Psoas muscle (tissue), 8 donors: ENCODE results near the gene CUX1. TPM values are rescaled to one million over a fixed set of nuclear protein-coding genes. Genes with fewer than 3 reads are reported as not detected.
A peak's percentile ranks its signal among the peaks of the same experiment; 100 is the strongest.

ENCODE experiments used
- ATAC-seq, 4 donors: fragments of 200-7000 bp; cut with Tn5 transposase; one replicate each; pipeline ENCODE4 v1.9.1; 2020; ENCODE audit warnings: moderate library complexity in 3 of 4, mild to moderate bottlenecking in 2 of 4
- DNase-seq, 2 donors: peaks; one replicate each; pipeline ENCODE4 v3.0.0-alpha.2; 2020
- H3K27ac ChIP-seq: fragments of 200-600 bp; one replicate; pipeline ENCODE4 v1.8.0; 2022
- H3K27me3 ChIP-seq, 3 donors: fragments of 200-600 bp in 1 of 3; one replicate each; pipeline versions ENCODE4 v1.6.1 to v1.8.0; 2013 to 2022; ENCODE audit warnings: low read length in 2 of 3, mild to moderate bottlenecking in 2 of 3, moderate library complexity in 1 of 3; ENCODE audit not compliant: insufficient read depth in 3 of 3
- H3K36me3 ChIP-seq, 2 donors: fragments of 200-600 bp in 1 of 2; one replicate each; pipeline versions ENCODE4 v1.6.1 to v1.8.0; 2013 to 2022; ENCODE audit warnings: low read depth in 1 of 2, mild to moderate bottlenecking in 1 of 2, moderate library complexity in 1 of 2; ENCODE audit not compliant: insufficient read depth in 1 of 2
- H3K4me1 ChIP-seq: fragments of 200-600 bp; one replicate; pipeline ENCODE4 v1.8.0; 2022
- H3K4me3 ChIP-seq: fragments of 200-600 bp; one replicate; pipeline ENCODE4 v1.8.0; 2022; ENCODE audit warnings: mild to moderate bottlenecking
- H3K9me3 ChIP-seq: fragments of 200-600 bp; one replicate; pipeline ENCODE4 v1.8.0; 2022
- CTCF ChIP-seq: fragments of 200-600 bp; IDR thresholded peaks from one replicate; pipeline ENCODE4 v1.8.0; 2022; ENCODE audit warnings: antibody characterized with exemption
- WGBS, 3 donors: extraction: QIAGEN DNeasy Blood & Tissue Kit; methylation state at CpG; one replicate each; pipeline versions ENCODE4 v1.1.6 to v1.1.7; 2013; 5-methylcytosine and 5-hydroxymethylcytosine counted together
- intact Hi-C, 2 donors: fragments of 100-400 bp; cut with DNase I; formaldehyde crosslinking; loops; one replicate each; pipeline versions ENCODE4 v1.11.0 to v1.14.2; 2022
- polyA plus RNA-seq, 3 donors: library from polyadenylated mRNA; stranded (reverse); fragments of 200-250 nt; gene quantifications; one replicate each; pipeline ENCODE4 v1.2.3, GENCODE V29; 2013
- total RNA-seq, 4 donors: library from RNA; stranded (reverse); fragmentation: NEBNext Ultra II Directional in 2 of 4; extraction: Animal tissue kit (Norgen Biotek cat#: 25700) in 2 of 4; gene quantifications; one replicate each; pipeline versions ENCODE4 v1.2.1 to v1.2.4, GENCODE V29; 2021 to 2023
- donor health status: healthy with polysubstance abuse.
- donor health status: DM: no; HTN: no; CAD: no; lungs with moderate emphysema.
- donor health status: Bipolar disorder and iron deficiency.
- donor health status: healthy.
- donor health status: DM: yes; HTN: yes; CAD: no.
- donor health status: DM: no; HTN: no; CAD: no.
- donor health status: DM: no; HTN: no; CAD: no.
- donor health status: DM: yes; HTN: yes; CAD: no.

The CUX1 gene
- total and polyA plus RNA-seq, 7 donors: 12.5 to 95.6 (median 72.4) TPM

GRCh38 chr7:102146122-102146521, 328.7 kb downstream of the CUX1 start:
- no peak for TF ChIP-seq CTCF
- H3K9me3 ChIP-seq: no peaks in the 10 kb centered on the region
- H3K27me3 ChIP-seq: no peaks in the 10 kb centered on the region
- peak; percentile 95 to 98 (median 97) for ATAC-seq
- no peaks in the 10 kb centered on the region for H3K36me3 ChIP-seq
- peaks cover 21% of the 10 kb centered on the region for H3K4me1 ChIP-seq
- peak; percentile 84 to 96 for DNase-seq
- 18 to 32% (median 27%) methylated on average over 18 of the region's 18 CpGs for WGBS, 3 donors
- intact Hi-C loops: no loop called here
- H3K27ac ChIP-seq: peak overlapping the region; percentile 90
- no peak overlapping the region for H3K4me3 ChIP-seq

- ATAC-seq: peak; percentile 84 to 88 (median 86)
- H3K9me3 ChIP-seq: no peaks in the 10 kb centered on the region
- 24 to 35% (median 29%) methylated on average over 10 of the region's 10 CpGs for WGBS, 3 donors
- intact Hi-C loops: no loop called here
- TF ChIP-seq CTCF: no peak
- H3K4me3 ChIP-seq: no peak overlapping the region
- H3K27me3 ChIP-seq: no peaks in the 10 kb centered on the region
- H3K27ac ChIP-seq: peak overlapping the region; percentile 90
- peak; percentile 72 to 81 for DNase-seq
- peaks cover 21% of the 10 kb centered on the region for H3K4me1 ChIP-seq
- no peaks in the 10 kb centered on the region for H3K36me3 ChIP-seq
Measured at GRCh38 chr7:102147008-102147407, 329.6 kb downstream of the CUX1 start.

- H3K27ac ChIP-seq: no peak overlapping the region
- no peak for ATAC-seq
- H3K4me3 ChIP-seq: no peak overlapping the region
- H3K27me3 ChIP-seq: no peaks in the 10 kb centered on the region
- peak in 1 of 2 donors; percentile 24 for DNase-seq
- TF ChIP-seq CTCF: no peak
- intact Hi-C loops: no loop called here
- peaks cover 21% of the 10 kb centered on the region for H3K4me1 ChIP-seq
- H3K9me3 ChIP-seq: no peaks in the 10 kb centered on the region
- WGBS, 3 donors: 92 to 97% (median 96%) methylated on average over 9 of the region's 9 CpGs
- H3K36me3 ChIP-seq: no peaks in the 10 kb centered on the region
Measured at GRCh38 chr7:102148799-102149198, 331.4 kb downstream of the CUX1 start.

- DNase-seq: peak in 1 of 2 donors; percentile 45
- intact Hi-C loops: no loop called here
- Histone ChIP-seq H3K36me3 (no peaks in the 10 kb centered on the region), H3K9me3 (no peaks in the 10 kb centered on the region), H3K4me1 (peaks cover 21% of the 10 kb centered on the region), H3K27me3 (no peaks in the 10 kb centered on the region), H3K27ac (no peak overlapping the region), H3K4me3 (no peak overlapping the region)
- no peak for TF ChIP-seq CTCF
- no peak for ATAC-seq
- 85 to 88% (median 86%) methylated on average over 12 of the region's 12 CpGs for WGBS, 3 donors
Measured at GRCh38 chr7:102149416-102149815, 332.0 kb downstream of the CUX1 start.

GRCh38 chr7:102150266-102150665, 332.8 kb downstream of the CUX1 start:
- DNase-seq: peak in 1 of 2 donors; percentile 50
- 62 to 90% (median 62%) methylated on average over 18 of the region's 18 CpGs for WGBS, 3 donors
- H3K4me1 ChIP-seq: peaks cover 21% of the 10 kb centered on the region
- no peak for TF ChIP-seq CTCF
- no peaks in the 10 kb centered on the region for H3K9me3 ChIP-seq
- no peaks in the 10 kb centered on the region for H3K36me3 ChIP-seq
- H3K27me3 ChIP-seq: no peaks in the 10 kb centered on the region
- no peak overlapping the region for H3K27ac ChIP-seq
- intact Hi-C loops: no loop called here
- no peak overlapping the region for H3K4me3 ChIP-seq
- no peak for ATAC-seq
